UCSD-AML1 (cell line): ENCODE data around the gene FPR1.
A peak's percentile ranks its signal among the peaks of the same experiment; 100 is the strongest.

ENCODE experiments used
- DNase-seq: peaks from one replicate; lab custom pipeline; 2025; ENCODE audit not compliant: unreplicated experiment; lab: John Stamatoyannopoulos, UW

Gene FPR1

DNA sequence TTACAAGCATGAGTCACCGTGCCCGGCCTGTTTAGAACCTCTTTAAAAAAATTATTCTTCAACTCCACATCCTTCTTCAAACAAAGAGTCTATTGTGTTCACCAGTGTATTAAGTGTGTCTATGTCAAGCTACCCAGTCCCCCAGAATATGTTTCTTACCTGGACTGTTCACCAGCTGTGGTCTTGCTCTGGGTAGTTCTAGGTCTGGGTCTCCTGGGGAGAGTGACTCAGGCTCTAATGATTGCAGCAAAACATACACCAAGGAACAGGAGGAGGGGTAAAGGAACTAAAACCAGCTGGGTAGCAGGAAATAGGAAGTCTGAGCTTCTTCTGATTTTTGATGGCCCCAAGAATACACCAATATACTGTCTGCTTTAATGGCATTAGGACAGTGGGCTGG lies at the start of gene FPR1:
Gene FPR1, minus strand, starts transcription at position 224 of the 400 bp plus-strand sequence. CDS start 4,884 bp downstream, outside the sequence.
- no peak for DNase-seq

DNA sequence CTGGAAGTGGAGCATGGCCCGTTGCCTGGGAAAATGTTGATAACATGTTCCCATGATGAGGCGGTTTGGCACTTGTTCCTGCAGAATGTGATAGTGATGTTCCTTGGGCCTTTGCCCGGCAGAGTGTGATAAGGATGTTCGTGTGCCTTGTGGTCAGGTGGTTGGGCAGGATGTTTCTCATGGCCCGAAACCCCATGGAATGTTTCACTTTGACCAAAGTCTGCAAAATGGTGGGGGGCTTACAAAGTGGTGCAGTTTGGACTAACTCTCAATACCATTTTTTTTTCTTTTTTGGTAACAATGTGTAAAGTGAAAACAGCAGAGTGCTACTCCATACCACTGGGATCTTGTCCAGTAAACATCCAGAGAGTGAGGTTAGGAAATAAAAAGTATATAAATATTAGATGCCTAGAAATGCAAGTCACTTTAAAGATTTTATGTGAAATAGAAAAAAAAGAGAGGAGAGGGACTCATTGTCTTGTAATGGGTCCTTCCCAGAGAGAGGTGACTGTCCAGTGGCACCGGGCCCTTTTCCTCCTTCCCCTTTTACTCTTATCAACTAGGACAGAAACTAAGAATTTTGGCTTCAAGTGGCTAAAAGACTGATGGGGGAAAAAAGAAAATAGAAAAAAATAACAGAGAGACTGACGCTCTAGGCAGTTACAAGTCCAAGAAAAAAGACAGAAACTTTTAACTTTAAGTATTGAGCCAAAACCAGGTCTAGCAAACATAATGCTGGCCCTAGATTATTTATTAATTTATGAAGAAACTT lies 49.0 kb upstream of the FPR1 start:
- peak; percentile 42 for DNase-seq

DNA sequence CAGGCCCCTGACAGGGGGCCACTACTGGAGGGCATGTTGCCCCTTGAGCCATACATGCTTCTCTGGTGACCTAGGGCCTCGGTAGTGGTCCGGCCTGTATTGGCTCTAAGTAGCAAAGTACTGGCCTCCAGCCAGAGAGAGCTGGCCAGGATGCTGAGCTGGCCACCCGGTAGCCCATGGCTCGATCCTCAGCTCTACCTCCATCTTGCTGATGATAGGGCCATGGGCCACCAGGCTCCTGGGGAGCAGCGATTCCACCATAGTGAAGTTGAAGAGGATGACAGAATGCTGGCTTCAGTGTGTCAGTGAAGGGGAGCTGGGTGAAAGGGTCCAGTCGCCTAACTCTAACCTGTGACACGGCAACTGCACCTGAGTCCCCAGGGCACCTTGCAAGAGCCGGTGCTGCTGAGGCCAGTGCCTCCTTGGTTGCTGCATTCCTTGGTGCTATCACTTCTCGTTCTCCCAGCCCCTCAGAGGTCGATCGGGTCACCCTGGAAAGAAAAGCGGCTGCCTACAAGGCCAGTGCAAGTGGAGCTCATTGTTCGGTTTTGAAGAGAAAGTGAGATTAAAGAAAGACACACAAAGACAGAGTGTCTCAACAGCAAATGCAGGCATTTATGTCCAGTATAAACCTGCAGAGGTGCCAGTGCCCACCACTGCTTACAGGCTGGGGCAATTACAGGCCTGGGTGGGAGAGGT lies 48.2 kb upstream of the FPR1 start:
- no peak for DNase-seq

DNA sequence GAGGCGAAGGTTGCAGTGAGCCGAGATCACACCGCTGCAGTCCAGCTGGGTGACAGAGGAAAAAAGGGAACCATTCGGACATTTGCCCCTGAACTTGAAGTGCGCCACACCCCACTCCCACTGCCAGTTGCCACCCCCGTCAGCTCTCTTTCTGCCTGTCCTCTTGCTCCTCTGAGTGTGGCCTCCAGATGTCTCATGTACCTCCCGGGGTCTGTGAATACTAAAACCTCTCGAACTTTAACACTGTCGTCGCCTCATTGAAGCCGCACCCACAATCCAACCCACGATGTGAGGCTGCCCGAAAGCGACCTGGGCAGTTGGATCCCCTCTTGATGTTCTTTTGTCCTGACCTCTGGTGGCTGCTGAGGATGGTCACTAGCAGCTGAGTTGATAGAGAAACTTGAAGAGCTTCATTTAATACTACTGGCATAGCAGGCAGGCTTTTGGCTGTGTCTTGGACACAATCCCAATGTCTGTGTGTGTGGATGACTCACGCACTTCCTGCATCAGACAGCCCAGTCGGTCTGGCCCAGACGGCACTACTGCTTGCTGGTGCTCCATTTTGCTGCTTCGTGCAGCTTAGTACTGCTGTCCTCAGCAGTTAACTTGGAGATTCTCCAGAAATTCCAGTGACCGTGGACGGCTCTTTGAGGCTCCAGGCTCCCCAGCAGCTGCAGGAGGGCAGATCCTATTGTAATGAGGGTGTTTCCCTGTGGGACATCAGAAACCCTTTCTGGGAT lies 47.5 kb upstream of the FPR1 start:
- peak; percentile 51 for DNase-seq

GRCh38 chr19:51798062-51798461 lies 46.4 kb upstream of the FPR1 start:
- no peak for DNase-seq

DNA sequence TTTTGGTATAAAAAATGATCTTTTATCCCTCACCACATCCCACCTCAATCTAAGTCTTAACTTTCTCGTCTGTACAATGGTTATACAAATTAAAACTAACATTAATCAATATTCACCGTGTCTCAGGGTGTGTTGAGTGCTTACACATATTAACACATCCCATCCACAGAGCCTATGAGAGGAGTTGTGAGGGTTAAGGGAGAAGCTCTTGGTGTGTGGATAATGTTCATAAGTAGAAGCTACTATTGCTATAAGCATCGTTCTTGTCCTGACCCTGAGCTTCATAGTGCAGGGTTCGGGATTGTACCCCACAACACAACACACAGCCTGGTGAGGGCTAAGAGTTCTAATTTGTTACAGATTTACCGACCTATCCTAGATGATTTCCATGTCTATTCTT lies 45.8 kb upstream of the FPR1 start:
- DNase-seq = no peak

- DNase-seq = no peak
Observed at GRCh38 chr19:51796195-51796679, 44.6 kb upstream of the FPR1 start.

DNA sequence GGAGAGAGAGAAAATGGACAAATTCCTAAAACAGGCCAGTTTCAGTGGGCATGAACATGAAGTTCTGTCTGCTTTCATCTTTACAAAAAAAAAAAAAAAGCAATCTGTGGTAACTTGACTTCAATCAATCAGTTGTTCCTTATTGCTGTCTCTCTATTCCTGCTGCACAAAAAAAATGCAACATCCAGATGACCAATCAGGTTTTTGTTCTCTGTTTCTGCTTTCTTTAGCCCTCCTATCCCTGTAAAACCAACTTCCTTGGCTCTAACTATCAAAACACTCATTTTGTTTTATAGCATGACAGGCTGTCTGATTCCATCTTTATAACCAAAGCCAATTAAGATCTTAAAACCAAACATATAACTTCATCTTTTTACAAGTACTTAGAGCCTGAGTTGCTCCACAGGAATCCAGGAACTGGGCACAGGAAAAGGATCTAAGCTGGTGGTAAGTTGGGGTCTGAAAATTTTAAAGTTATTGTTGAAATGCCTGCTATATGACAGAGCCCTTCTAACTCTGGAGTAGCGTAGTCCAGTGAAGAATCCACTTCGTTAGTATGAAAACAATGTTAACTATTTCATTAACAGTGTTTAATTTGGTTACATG lies 43.3 kb upstream of the FPR1 start, which contains the start of gene FPR3:
Gene FPR3, plus strand, starts transcription at position 273 of the 606 bp plus-strand sequence. CDS start 28,592 bp downstream, outside the sequence.
- DNase-seq = no peak

- no peak for DNase-seq
Observed at GRCh38 chr19:51793994-51794393, 42.3 kb upstream of the FPR1 start.

- no peak for DNase-seq
Observed at GRCh38 chr19:51792932-51793331, 41.3 kb upstream of the FPR1 start.

GRCh38 chr19:51789061-51789795 lies 37.5 kb upstream of the FPR1 start:
- DNase-seq = no peak

DNA sequence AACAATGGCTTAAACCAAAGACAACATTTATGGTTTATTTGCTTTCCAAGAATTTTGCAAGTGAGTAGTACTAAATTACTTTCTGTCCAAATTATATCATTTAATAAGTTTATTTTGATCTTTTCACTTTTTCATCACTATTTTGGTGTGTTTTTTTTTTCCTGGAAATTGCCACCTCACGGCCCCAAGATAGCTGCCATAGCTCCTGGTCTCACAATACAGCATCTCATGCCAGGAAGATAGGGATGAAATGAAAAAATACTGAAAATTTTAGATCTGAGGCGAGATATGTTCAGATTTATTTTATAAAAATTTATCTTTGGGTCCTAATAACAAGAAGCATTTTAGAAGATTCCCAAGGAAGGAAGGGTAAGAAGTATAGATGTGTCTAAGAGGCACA lies 36.4 kb upstream of the FPR1 start:
- DNase-seq = no peak

DNA sequence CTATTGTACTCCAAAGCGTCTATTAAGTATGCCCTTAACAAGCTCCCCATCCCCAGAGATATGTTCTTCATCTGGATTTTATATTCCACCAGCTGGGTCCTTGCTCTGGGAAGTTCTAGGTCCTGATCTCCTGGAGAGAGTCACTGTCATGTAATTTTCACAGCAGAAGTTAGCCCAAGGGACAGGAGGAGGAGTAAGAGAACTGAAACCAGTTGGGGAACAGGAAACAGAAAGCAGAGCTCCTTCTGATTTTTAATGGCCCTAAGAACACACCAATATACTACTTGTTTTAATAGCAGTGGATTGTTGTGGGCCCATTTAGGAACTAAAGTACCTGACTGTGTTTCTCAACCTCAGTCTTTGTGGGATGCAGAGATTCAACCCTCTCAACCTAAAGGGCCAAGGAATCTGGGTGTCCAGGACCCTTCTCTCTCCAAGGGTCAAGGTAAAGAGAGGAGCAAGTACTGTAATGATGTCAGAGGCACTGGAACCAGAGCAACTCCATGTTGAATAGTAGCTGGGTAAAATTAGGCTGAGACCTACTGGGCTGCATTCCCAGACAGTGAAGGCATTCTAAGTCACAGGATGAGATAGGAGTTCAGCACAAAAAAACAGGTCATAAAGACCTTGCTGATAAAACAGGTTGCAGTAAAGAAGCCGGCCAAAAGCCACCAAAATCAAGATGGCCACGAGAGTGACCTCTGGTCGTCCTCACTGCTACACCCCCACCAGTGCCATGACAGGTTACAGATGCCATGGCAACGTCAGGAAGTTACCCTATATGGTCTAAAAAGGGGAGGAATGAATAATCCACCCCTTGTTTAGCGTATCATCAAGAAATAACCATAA lies 35.2 kb upstream of the FPR1 start:
- DNase-seq = no peak

DNA sequence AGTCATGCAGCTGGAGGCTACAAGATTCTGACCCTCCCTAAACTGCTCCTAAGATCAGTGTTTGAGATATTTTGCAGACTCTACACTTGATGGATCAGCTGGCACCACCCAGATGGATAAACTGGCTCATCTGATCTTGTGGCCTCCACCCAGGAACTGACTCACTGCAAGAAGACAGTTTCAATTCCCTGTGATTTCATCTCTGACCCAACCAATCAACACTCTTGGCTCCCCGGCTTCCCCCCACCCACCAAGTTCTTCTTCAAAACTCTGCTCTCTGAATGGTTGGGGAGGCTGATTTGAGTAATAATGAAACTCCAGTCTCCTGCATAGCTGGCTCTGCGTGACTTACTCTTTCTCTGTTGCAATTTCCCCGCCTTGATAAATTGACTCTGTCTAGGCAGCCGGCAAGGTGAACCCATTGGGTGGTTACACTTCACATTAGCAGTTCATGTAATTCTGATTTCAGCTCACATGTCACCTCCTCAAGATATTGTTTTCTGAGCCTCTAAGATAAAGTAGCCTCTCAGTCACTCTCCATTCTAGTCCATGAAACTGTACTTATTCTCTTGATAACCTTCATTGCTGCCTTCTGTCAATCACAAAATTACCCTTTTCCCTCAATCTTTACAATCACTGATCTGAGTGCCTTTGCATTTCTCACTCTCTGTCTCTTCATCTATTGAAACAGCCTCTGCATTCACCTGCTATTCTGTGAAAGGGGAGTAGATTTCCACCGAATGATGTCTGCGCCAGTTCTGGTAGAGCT lies 33.4 kb upstream of the FPR1 start:
- DNase-seq = no peak

- no peak for DNase-seq
Observed at GRCh38 chr19:51784109-51784785, 32.6 kb upstream of the FPR1 start.

DNA sequence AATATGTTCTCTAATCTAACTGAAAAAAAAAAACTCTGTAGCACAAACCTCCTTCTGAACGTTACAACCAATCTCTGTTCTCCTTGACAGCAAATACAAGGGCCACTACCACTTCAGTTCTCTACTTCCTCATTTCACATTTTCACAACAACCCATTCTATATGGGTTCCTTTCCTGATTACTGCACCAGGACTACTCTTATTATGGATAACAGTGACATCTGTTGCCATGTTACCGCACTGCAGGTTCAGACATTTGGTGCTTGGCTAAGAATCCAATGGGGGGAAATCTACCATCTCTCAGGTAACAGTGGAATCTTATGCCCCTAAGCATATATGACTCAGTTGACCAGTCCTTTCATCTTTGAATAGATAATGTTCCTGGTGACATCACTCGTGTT lies 31.7 kb upstream of the FPR1 start:
- DNase-seq = no peak

DNA sequence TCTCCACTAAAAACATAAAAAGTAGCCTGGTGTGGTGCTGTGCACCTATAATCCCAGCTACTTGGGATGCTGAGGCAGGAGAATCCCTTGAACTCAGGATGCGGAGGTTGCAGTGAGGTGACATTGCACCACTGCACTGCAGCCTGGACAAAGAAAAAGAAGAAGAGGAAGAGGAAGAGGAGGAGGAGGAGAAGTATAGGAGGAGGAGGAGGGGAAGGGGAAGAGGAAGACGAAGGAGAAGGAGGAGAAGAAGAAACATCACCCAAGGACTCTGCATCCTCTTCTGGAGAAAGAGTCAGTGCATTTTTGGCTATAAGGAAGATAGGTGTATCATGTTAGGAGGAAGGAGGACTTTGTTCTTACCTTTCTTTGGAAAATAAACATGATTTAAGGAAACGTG lies 30.3 kb upstream of the FPR1 start:
- no peak for DNase-seq

GRCh38 chr19:51780270-51780669 lies 28.6 kb upstream of the FPR1 start:
- DNase-seq = no peak
